Measurements from ENCODE around the gene C16orf90. TPM values are rescaled to one million over a fixed set of nuclear protein-coding genes. Genes with fewer than 3 reads are reported as not detected.
"Not testable (repeated sequence)": the region's sequence is repeated elsewhere in the genome, so short reads cannot be mapped to it uniquely, and the experiment has no call there.

C16orf90 gene
- total RNA-seq, 1 donor from 2014 or later: not detected

- H3K27ac Mint-ChIP-seq (ENCODE audit: unreplicated experiment): no peak overlapping the region
- no peak for DNase-seq (ENCODE audit: extremely low spot score, unreplicated experiment)
- peaks cover 12% of the 10 kb centered on the region for H3K4me1 Mint-ChIP-seq (ENCODE audit: unreplicated experiment)
- no peaks in the 10 kb centered on the region for H3K9me3 Mint-ChIP-seq (ENCODE audit: unreplicated experiment)
- TF ChIP-seq CTCF (IDR thresholded peaks at IDR 0.05): no peak
- no peak overlapping the region for H3K4me3 Mint-ChIP-seq (ENCODE audit: unreplicated experiment)
- H3K27me3 Mint-ChIP-seq (ENCODE audit: unreplicated experiment): no peaks in the 10 kb centered on the region
- H3K36me3 Mint-ChIP-seq (ENCODE audit: unreplicated experiment): peaks cover 2% of the 10 kb centered on the region
Observed at GRCh38 chr16:3475604-3476375, 19.5 kb downstream of the C16orf90 start.

GRCh38 chr16:3474870-3475269 lies 20.4 kb downstream of the C16orf90 start:
- H3K4me3 Mint-ChIP-seq (ENCODE audit: unreplicated experiment); H3K27ac Mint-ChIP-seq (ENCODE audit: unreplicated experiment); H3K9me3 Mint-ChIP-seq (ENCODE audit: unreplicated experiment); DNase-seq (ENCODE audit: extremely low spot score, unreplicated experiment); H3K36me3 Mint-ChIP-seq (ENCODE audit: unreplicated experiment); H3K27me3 Mint-ChIP-seq (ENCODE audit: unreplicated experiment): not testable (repeated sequence)
- H3K4me1 Mint-ChIP-seq (ENCODE audit: unreplicated experiment): peaks cover 13% of the 10 kb centered on the region

- DNase-seq (ENCODE audit: extremely low spot score, unreplicated experiment): no peak
- H3K27ac Mint-ChIP-seq (ENCODE audit: unreplicated experiment): no peak overlapping the region
- H3K4me3 Mint-ChIP-seq (ENCODE audit: unreplicated experiment): no peak overlapping the region
- H3K4me1 Mint-ChIP-seq (ENCODE audit: unreplicated experiment): peaks cover 13% of the 10 kb centered on the region
- no peaks in the 10 kb centered on the region for H3K27me3 Mint-ChIP-seq (ENCODE audit: unreplicated experiment)
- peaks cover 3% of the 10 kb centered on the region for H3K36me3 Mint-ChIP-seq (ENCODE audit: unreplicated experiment)
- no peak for TF ChIP-seq CTCF (IDR thresholded peaks at IDR 0.05)
- H3K9me3 Mint-ChIP-seq (ENCODE audit: unreplicated experiment): no peaks in the 10 kb centered on the region
Observed at GRCh38 chr16:3474136-3474779, 21.0 kb downstream of the C16orf90 start.

- not testable (repeated sequence) for H3K27me3 Mint-ChIP-seq (ENCODE audit: unreplicated experiment); H3K9me3 Mint-ChIP-seq (ENCODE audit: unreplicated experiment); H3K36me3 Mint-ChIP-seq (ENCODE audit: unreplicated experiment); H3K27ac Mint-ChIP-seq (ENCODE audit: unreplicated experiment); DNase-seq (ENCODE audit: extremely low spot score, unreplicated experiment); H3K4me3 Mint-ChIP-seq (ENCODE audit: unreplicated experiment)
- H3K4me1 Mint-ChIP-seq (ENCODE audit: unreplicated experiment): peaks cover 12% of the 10 kb centered on the region
Observed at GRCh38 chr16:3473596-3473943, 21.7 kb downstream of the C16orf90 start.

- Mint-ChIP-seq H3K27ac (ENCODE audit: unreplicated experiment) (peak overlapping the region; percentile 38), H3K36me3 (ENCODE audit: unreplicated experiment) (peaks cover 6% of the 10 kb centered on the region), H3K27me3 (ENCODE audit: unreplicated experiment) (no peaks in the 10 kb centered on the region), H3K4me1 (ENCODE audit: unreplicated experiment) (peaks cover 11% of the 10 kb centered on the region), H3K9me3 (ENCODE audit: unreplicated experiment) (no peaks in the 10 kb centered on the region), H3K4me3 (ENCODE audit: unreplicated experiment) (no peak overlapping the region)
- no peak for TF ChIP-seq CTCF (IDR thresholded peaks at IDR 0.05)
- DNase-seq (ENCODE audit: extremely low spot score, unreplicated experiment): no peak
Observed at GRCh38 chr16:3472878-3473595, 22.3 kb downstream of the C16orf90 start.
